OCI-LY3 (cell line): Measurements from ENCODE around the gene CLDN5.

Experiments used
- H2AFZ ChIP-seq: fragments of 200-600, 300-600 bp; shearing (Covaris generic); 2 replicates; pipeline ENCODE4 v1.6.0; 2014; ENCODE audit warnings: antibody characterized with exemption, low read depth, low read length
- H3K27ac ChIP-seq: fragments of 200-600, 300-600 bp; sonication (generic); 2 replicates; pipeline ENCODE4 v1.5.1; 2014; ENCODE audit warnings: mild to moderate bottlenecking, low read length, moderate library complexity, mixed read lengths
- H3K27me3 ChIP-seq: fragments of 200-600, 300-600 bp; sonication (generic); 2 replicates; pipeline ENCODE4 v1.6.1; 2014; ENCODE audit warnings: low read depth, low read length, mixed read lengths
- H3K36me3 ChIP-seq: fragments of 200-600, 300-600 bp; sonication (generic); replicated peaks from 2 replicates; pipeline ENCODE3; 2014; ENCODE audit warnings: low read depth, low read length, mixed read lengths
- H3K4me1 ChIP-seq: fragments of 300-600, 200-600 bp; sonication (generic); 2 replicates; pipeline ENCODE4 v1.6.1; 2014; ENCODE audit warnings: low read length, mixed read lengths
- H3K4me2 ChIP-seq: fragments of 200-600, 300-600 bp; sonication (generic); 2 replicates; pipeline ENCODE4 v1.6.1; 2014; ENCODE audit warnings: low read length, mixed read lengths
- H3K4me3 ChIP-seq: fragments of 300-600, 200-600 bp; sonication (generic); 2 replicates; pipeline ENCODE4 v1.5.1; 2014; ENCODE audit warnings: antibody characterized with exemption, mild to moderate bottlenecking, low read length, moderate library complexity
- H3K79me2 ChIP-seq: fragments of 300-600, 200-600 bp; shearing (Covaris generic); 2 replicates; pipeline ENCODE4 v1.6.1; 2014; ENCODE audit warnings: mild to moderate bottlenecking, low read length, mixed read lengths
- H3K9ac ChIP-seq: fragments of 300-600, 200-600 bp; shearing (Covaris generic); 2 replicates; pipeline ENCODE4 v1.6.0; 2014; ENCODE audit warnings: mild to moderate bottlenecking, low read length, moderate library complexity
- H3K9me3 ChIP-seq: fragments of 200-600, 300-600 bp; shearing (Covaris generic); 2 replicates; pipeline ENCODE4 v1.6.1; 2014; ENCODE audit warnings: low read length, mixed read lengths; ENCODE audit not compliant: insufficient read depth
- H4K20me1 ChIP-seq: fragments of 200-600, 300-600 bp; sonication (generic); 2 replicates; pipeline ENCODE4 v1.6.1; 2016; ENCODE audit warnings: low read length, mixed read lengths; ENCODE audit not compliant: insufficient read depth
- CTCF ChIP-seq: fragments of 200-600, 300-600 bp; sonication (generic); IDR thresholded peaks from 2 replicates; pipeline ENCODE4 v1.5.1; 2014; ENCODE audit warnings: antibody characterized with exemption, low read length, low read depth
- EZH2phosphoT487 ChIP-seq: fragments of 200-600 bp; shearing (Covaris generic); IDR thresholded peaks from 2 replicates; pipeline ENCODE4 v1.6.1; 2018; ENCODE audit warnings: antibody characterized with exemption, mixed run types, low read depth

Gene CLDN5

GRCh38 chr22:19569276-19569640, 45.0 kb upstream of the CLDN5 start:
- H2AFZ ChIP-seq = no peak overlapping the region
- TF ChIP-seq EZH2phosphoT487 (no peak), CTCF (no peak)
- no peaks in the 10 kb centered on the region for H3K4me1 ChIP-seq
- no peaks in the 10 kb centered on the region for H4K20me1 ChIP-seq
- no peaks in the 10 kb centered on the region for H3K36me3 ChIP-seq
- H3K27me3 ChIP-seq = peaks cover 6% of the 10 kb centered on the region
- H3K27ac ChIP-seq = no peak overlapping the region
- H3K4me3 ChIP-seq = no peak overlapping the region
- H3K79me2 ChIP-seq = no peaks in the 10 kb centered on the region
- no peaks in the 10 kb centered on the region for H3K9me3 ChIP-seq
- no peak overlapping the region for H3K4me2 ChIP-seq
- H3K9ac ChIP-seq = no peak overlapping the region

GRCh38 chr22:19568337-19569275, 44.4 kb upstream of the CLDN5 start:
- Histone ChIP-seq H3K36me3 (no peaks in the 10 kb centered on the region), H3K79me2 (no peaks in the 10 kb centered on the region), H3K4me2 (no peak overlapping the region), H3K27ac (no peak overlapping the region), H3K9ac (no peak overlapping the region), H4K20me1 (no peaks in the 10 kb centered on the region), H3K4me1 (no peaks in the 10 kb centered on the region), H2AFZ (no peak overlapping the region), H3K27me3 (peaks cover 9% of the 10 kb centered on the region), H3K9me3 (no peaks in the 10 kb centered on the region), H3K4me3 (no peak overlapping the region)
- TF ChIP-seq CTCF (no peak), EZH2phosphoT487 (no peak)

- H4K20me1 ChIP-seq = no peaks in the 10 kb centered on the region
- no peak overlapping the region for H3K4me3 ChIP-seq
- no peak overlapping the region for H3K4me2 ChIP-seq
- H3K79me2 ChIP-seq = no peaks in the 10 kb centered on the region
- H3K4me1 ChIP-seq = no peaks in the 10 kb centered on the region
- H3K9ac ChIP-seq = no peak overlapping the region
- no peaks in the 10 kb centered on the region for H3K9me3 ChIP-seq
- no peak overlapping the region for H2AFZ ChIP-seq
- no peaks in the 10 kb centered on the region for H3K36me3 ChIP-seq
- TF ChIP-seq EZH2phosphoT487 = no peak
- TF ChIP-seq CTCF = no peak
- no peak overlapping the region for H3K27ac ChIP-seq
- peaks cover 11% of the 10 kb centered on the region for H3K27me3 ChIP-seq
These were observed 43.2 kb upstream of the CLDN5 start for GRCh38 chr22:19567157-19568009.
